NCI-H146 treated with DMSO at 0.1 percent for 48 hours (cell line): ENCODE results near the gene ETV5.

ENCODE experiments used
- DNase-seq: peaks from one replicate; lab custom pipeline; 2025; ENCODE audit not compliant: unreplicated experiment; lab: John Stamatoyannopoulos, UW

The ETV5 gene

DNA sequence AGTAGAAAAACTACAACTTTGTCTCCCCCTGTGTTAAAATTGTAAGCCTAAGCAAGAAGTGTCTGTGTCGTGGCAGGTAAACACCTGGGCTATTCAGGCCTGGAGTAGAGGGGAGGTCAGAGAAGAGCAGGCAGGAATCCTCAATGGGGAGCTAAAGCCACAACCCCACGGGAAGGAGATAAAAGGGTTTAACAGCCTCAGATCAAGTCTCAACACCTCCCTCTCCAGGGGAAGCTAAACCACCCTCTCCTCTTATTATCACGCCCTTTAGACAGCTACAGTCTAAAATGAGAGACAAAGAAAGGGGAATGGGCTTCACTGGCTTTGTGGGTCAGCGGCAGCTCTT, 11.6 kb downstream of the ETV5 start:
- DNase-seq: no peak

DNA sequence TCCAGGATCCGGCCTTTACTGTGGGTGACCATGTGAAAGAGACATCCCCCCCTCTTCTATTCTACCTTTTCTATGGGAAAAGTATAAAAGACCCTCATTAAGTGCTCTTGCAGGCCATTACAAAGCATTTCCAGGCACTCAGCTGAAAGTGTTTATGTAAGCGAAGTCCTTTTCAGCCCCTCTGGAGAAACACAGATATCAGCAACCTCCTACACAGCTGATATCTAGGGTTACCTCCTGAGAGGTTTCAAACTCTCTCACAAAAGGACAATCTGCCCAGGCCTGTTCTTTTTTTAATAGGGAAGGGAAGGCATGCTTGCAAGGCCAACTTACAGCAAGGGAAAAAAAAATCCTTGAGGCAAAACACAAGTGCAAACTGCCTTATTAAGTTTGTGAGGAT, 12.6 kb downstream of the ETV5 start:
- DNase-seq: no peak

- DNase-seq: no peak
Measured at GRCh38 chr3:186095561-186096081, 13.3 kb downstream of the ETV5 start.

DNA sequence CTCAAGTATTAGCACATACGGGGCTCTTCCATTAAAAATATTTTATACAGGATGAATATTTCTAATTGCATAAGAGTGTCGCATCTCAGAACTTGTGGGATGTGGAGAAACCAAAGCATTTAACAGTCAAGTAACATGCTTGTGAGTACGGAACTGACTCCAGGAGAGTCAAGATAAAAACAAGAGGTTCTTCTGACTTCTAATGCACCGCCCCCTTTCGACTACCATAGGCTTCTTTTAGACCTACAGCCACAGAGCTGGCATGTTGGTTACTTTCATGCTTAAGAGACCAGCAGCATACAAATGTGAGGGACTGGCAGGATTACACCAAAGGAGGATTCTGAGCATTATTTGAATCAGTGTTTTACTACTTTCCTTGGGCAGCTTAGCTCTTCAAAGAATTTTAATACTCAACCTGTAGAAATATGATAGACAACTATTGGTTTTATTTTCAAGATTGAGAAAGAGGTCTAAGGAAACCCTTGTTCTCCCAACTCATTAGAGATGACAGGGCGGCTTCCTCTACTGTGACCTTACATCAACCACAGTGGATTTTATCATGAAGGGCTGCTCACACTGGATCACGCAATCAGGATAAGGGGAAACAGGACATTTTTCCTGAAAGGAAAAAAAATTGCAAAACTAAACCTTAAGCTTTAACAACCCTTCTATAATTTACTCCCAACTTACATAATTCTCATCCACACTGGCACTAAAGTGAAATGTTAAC, 14.0 kb downstream of the ETV5 start:
- DNase-seq: no peak

- no peak for DNase-seq
Measured at GRCh38 chr3:186094271-186094670, 14.6 kb downstream of the ETV5 start.

DNA sequence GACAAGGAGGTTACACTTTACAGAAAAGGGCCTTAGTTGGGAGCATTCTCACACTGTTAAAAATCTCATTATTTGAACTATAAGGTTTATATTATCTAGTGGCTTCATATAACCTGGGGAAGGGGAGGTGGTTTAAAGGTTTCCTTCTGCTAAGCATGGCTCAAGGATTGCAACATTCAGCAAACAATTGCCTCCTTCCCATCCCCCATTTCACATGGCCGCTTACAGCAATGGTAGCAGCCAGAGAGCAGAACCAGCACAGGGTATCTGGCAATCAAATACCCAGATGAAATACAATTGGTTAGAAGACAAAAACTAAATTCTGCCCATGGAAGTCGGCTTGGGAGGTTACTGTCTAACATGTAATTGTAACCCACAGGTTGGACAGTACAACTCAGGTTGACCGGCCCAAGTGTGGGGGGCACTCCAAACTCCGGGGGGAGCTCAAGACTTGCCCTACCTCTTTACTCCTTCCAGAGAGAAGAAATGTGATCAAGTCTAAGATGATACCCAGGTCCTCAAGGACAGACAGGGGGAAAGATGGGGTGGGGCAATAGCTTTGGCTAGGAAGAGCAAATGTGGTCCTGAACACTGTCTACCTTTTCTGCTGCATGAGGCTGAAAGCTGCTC, 15.5 kb downstream of the ETV5 start:
- no peak for DNase-seq

DNA sequence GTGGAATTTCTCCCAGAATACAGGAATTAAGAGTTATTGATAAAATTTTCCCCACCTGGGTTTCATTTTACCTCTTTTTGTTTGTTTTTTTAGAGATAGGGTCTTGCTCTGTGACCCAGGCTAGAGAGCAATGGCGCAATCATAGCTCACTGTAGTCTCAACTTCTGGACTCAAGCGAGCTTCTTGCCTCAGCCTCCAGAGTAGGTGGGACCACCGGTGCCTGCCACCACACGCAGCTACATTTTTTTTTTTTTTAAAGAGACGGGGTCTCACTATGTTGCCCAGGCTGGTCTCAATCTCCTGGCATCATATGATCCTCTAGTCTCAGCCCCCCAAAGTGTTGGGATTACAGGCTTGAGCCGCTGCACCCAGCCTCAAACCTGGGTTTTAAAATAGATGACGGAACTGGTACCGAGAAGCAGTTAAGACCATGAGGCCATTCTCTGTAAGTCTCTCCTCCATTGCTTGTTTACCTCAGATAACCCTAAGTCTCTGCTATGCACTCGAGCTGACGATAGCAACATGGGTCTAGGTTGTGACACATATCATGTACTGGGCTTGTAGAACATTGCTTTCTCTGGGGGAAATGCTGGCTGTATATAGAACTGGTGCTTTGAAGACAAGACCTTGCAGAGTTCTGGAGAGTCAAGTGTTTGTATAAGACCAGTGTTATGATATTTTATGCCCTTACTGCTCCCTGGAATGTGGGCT, 16.4 kb downstream of the ETV5 start:
- no peak for DNase-seq

DNA sequence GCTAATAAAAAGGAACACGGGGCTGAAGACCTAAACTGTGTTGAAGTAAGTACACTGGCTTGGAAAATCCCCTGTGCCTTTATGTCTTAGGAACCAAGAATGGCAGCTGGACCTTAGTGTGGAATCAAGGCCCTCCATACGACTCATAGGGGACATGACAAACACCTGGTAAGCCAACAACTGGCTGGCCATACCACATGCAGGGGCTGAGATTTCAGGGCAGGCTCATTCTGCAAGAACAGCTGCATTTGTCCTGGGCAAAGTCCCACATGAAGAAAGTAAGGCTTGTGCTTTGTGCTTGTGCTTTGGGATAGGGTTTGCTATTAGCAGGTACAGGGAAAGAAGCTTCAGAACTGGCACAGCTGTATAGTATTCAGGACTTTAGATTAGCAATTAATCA, 18.0 kb downstream of the ETV5 start:
- no peak for DNase-seq

DNA sequence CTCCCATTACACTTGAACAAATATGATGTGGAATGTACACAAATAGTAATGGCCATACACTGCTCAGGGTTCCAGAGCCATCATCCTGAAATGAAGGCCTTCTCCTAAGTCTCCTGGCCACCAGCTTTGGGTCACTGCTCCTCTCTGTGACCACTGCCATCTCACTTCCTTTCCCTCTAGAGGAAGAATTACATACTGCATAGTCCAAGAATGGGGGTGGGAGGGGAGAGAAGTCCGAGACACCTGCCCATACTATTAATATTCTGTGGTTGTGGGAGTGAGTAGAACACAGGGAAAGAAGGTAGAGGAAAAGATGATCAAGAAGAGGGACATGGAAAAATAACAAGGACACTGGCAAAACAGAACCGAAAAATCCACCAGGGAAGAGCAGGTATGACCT, 20.6 kb downstream of the ETV5 start:
- no peak for DNase-seq

GRCh38 chr3:186084264-186084663, 24.6 kb downstream of the ETV5 start:
- DNase-seq: no peak

DNA sequence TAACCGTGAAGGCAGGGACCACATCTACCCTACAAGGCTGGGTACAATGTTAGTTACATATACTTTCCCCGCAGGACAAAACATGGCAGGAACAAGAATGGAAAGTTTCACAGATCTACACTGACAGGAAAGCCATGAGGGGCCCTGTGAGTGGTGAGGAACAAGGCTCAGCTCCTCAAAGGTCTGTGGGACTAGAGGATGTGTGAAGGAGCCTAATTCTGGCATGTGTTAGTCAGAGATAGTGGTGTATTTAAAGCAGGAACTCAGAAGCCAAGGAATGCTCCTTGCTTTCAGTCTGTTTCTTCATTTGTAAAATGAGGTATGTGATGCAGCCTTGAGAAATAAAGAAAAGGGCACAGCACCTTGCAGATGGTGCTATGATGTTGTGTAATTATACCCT, 25.1 kb downstream of the ETV5 start:
- no peak for DNase-seq

GRCh38 chr3:186082150-186082549, 26.7 kb downstream of the ETV5 start:
- DNase-seq: no peak

- DNase-seq: no peak
Measured at GRCh38 chr3:186081678-186082077, 27.2 kb downstream of the ETV5 start.

- no peak for DNase-seq
Measured at GRCh38 chr3:186080849-186081438, 27.9 kb downstream of the ETV5 start.

DNA sequence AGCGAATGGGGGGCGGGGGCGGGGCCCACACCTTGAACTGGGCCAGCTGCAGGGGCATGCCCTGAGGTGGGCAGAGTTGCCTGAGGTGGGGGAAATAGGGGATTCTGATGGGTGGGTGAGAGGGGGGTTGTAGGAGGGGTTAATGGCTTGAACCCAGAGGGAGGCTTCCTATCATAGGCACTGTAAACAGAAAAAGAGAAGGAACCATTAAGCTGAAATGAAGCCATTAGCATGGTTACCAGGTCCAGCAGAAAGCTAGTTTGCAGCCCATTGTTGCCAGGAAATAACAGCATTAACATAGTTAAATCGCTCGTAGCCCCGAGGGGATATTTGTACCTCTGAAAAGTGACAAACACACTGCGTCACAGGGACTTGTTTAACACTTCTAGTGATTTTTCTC, 29.0 kb downstream of the ETV5 start:
- no peak for DNase-seq

DNA sequence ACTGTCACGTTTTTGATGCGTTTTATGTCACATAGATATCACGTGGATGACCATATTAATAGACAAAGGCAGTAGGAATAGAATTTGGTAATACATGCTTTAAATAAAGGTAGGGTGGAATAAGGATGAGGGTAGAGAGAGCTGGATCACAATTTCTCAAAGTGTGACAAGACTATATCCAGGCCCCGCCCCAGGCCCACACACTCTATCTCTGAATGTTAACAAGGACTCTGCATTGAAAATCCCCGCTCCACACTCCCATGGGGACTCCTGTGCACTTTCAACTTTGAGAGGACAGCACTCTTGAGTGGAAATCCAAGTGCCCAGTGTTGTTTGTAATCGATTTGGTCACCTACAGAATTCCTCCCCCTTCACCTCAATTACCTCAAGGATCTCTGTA, 31.4 kb downstream of the ETV5 start:
- DNase-seq: no peak

DNA sequence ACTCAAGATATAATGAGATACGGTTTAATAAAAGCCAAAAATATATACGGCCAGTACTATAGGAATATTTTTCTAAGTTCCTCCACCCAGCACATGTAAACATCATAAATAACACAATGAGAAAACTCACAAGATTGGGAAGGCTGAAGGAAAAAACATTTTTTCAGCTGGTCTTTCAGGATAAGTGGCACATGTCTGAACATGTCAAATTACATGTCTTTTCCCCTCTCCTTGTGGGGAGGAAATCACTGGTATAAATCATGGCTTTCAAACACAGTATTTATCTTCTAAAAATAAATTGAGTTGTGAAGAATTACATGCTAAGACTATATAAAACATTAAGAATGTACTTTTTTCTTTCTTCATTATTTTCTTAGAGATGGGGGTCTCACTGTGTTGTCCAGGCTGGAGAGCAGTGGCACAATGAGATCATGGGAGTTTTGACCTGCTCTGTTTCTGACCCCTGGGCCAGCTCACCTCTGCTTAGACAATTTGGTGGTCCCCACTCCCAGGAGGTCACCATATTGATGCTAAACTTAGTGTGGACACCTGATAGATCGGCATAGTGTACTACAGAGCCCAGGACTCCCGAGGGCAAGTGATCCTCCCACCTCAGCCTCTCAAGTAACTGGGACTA, 32.8 kb downstream of the ETV5 start:
- DNase-seq: no peak

DNA sequence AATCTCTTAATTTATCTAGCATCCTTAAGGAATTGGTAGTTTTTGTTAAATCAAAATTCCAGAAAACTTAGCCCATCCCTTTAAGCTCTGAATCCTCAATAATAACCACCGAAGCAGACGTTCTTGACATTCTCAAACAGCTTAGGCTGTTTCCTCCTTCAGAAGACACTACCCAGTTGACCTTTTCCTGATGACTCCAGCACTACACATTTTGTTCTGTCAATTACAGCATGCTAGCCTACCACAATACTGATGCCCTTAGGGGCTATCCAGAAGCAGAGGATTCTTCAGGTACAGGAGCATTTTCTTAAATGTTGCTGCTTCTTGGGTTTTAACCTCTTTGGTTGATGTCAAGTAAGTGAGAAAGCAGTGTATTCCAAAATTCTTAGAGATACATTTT, 33.4 kb downstream of the ETV5 start:
- DNase-seq: no peak

GRCh38 chr3:186073641-186074040, 35.2 kb downstream of the ETV5 start:
- DNase-seq: no peak

DNA sequence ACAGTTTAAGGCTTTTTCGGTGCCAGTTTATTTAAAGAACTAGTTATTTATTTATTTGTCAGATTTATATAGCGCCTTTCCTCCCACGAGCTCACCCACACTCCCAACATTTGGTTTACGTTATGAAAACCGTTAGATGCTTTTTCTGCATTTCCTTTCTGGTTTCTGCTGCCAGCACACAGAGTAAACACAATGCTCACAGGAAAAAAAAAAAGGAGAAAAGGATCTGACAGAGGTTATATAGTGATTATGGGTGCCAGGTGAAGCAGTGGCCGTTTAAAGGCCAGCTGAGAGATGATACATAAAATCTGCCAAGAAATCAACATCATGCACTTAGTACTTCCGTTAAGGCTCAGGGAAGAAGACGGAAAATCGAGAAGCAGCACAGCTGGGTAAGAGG, 37.9 kb downstream of the ETV5 start:
- DNase-seq: no peak

GRCh38 chr3:186070550-186070949, 38.3 kb downstream of the ETV5 start:
- DNase-seq: no peak
